H1 (cell line): ENCODE data around the gene KCNB1. TPM values are rescaled to one million over a fixed set of nuclear protein-coding genes. Genes with fewer than 3 reads are reported as not detected.
A peak's percentile ranks its signal among the peaks of the same experiment; 100 is the strongest.

Source experiments
- CTCF ChIA-PET: fragments of 300-600 bp; sonication (Branson Sonifier 250); formaldehyde crosslinking; loops from one replicate; lab custom pipeline; 2021; ENCODE audit not compliant: partially characterized antibody; lab: Charles Lee
- POLR2A ChIA-PET: fragments of 300-600 bp; sonication (Branson Sonifier 250); formaldehyde crosslinking; loops from one replicate; lab custom pipeline; 2021; ENCODE audit warnings: inconsistent platforms; ENCODE audit not compliant: partially characterized antibody; lab: Charles Lee
- DNase-seq, 2 experiments: peaks; one replicate each; pipeline versions ENCODE4 v3.0.0 to v3.0.0-alpha.2; 2010 to 2022; ENCODE audit warnings: low spot score in 2 of 2, low read depth in 1 of 2, mixed read lengths in 1 of 2
- FAIRE-seq: peaks from 2 replicates; lab custom pipeline; 2011; peaks lifted over from hg19 to GRCh38; lab: Jason Lieb, UNC
- H2AFZ ChIP-seq: 2 replicates; pipeline ENCODE4 v1.8.1; 2012; ENCODE audit warnings: low read length, inconsistent platforms
- H2AK5ac ChIP-seq: 2 replicates; pipeline ENCODE4 v1.6.1; 2013; ENCODE audit warnings: low read depth, low read length
- H2BK120ac ChIP-seq: replicated peaks from 2 replicates; pipeline ENCODE3; 2013; ENCODE audit warnings: low read depth, low read length, inconsistent platforms
- H2BK12ac ChIP-seq: 2 replicates; pipeline ENCODE4 v1.6.1; 2013; ENCODE audit warnings: low read depth, low read length
- H2BK15ac ChIP-seq: 2 replicates; pipeline ENCODE4 v1.6.1; 2013; ENCODE audit warnings: low read length
- H2BK20ac ChIP-seq: 2 replicates; pipeline ENCODE4 v1.6.1; 2013; ENCODE audit warnings: low read length
- H2BK5ac ChIP-seq: 2 replicates; pipeline ENCODE4 v1.6.1; 2013; ENCODE audit warnings: low read depth, low read length
- H3K14ac ChIP-seq: 2 replicates; pipeline ENCODE4 v1.6.1; 2013; ENCODE audit warnings: inconsistent platforms; ENCODE audit not compliant: insufficient read length
- H3K18ac ChIP-seq: 2 replicates; pipeline ENCODE4 v1.6.1; 2013; ENCODE audit warnings: low read length; ENCODE audit errors: extremely low read depth
- H3K23ac ChIP-seq: 2 replicates; pipeline ENCODE4 v1.6.1; 2013; ENCODE audit warnings: inconsistent platforms; ENCODE audit not compliant: insufficient read length
- H3K23me2 ChIP-seq: 2 replicates; pipeline ENCODE4 v1.6.1; 2013; ENCODE audit warnings: low read depth, low read length
- H3K27ac ChIP-seq: 2 replicates; pipeline ENCODE4 v1.6.1; 2011; ENCODE audit warnings: low read depth, low read length, inconsistent platforms
- H3K27me3 ChIP-seq, 4 experiments: replicated peaks in 1 of 4; 1 replicate in 1 of 4; 2 replicates in 3 of 4; pipeline versions ENCODE4 v1.6.1 to v1.8.1; 2011 to 2013; ENCODE audit warnings: low read length in 3 of 4, mild to moderate bottlenecking in 3 of 4, inconsistent platforms in 2 of 4, mixed read lengths in 2 of 4, moderate library complexity in 1 of 4; ENCODE audit not compliant: control insufficient read depth in 3 of 4, insufficient read depth in 3 of 4; ENCODE audit errors: extremely low read depth in 1 of 4
- H3K36me3 ChIP-seq, 4 experiments: 2 replicates each; pipeline versions ENCODE4 v1.6.1 to v1.8.1; 2011 to 2013; ENCODE audit warnings: mild to moderate bottlenecking in 4 of 4, low read length in 3 of 4, moderate library complexity in 2 of 4, control low read depth in 1 of 4, inconsistent platforms in 1 of 4; ENCODE audit not compliant: insufficient read depth in 4 of 4, control insufficient read depth in 2 of 4
- H3K4ac ChIP-seq: replicated peaks from 2 replicates; pipeline ENCODE3; 2013; ENCODE audit warnings: low read length, low read depth, mixed read lengths, inconsistent platforms; ENCODE audit not compliant: insufficient read length
- H3K4me1 ChIP-seq, 4 experiments: replicated peaks in 1 of 4; 1 replicate in 1 of 4; 2 replicates in 3 of 4; pipeline versions ENCODE4 v1.6.1 to v1.8.1; 2011 to 2013; ENCODE audit warnings: low read length in 3 of 4, inconsistent platforms in 2 of 4, mixed read lengths in 1 of 4; ENCODE audit not compliant: insufficient read depth in 4 of 4, control insufficient read depth in 3 of 4
- H3K4me2 ChIP-seq, 2 experiments: 2 replicates each; pipeline versions ENCODE4 v1.6.1 to v1.8.1; 2011 to 2013; ENCODE audit warnings: low read depth in 2 of 2, low read length in 2 of 2, control low read depth in 1 of 2, inconsistent platforms in 1 of 2, mild to moderate bottlenecking in 1 of 2; ENCODE audit not compliant: insufficient read depth in 1 of 2
- H3K4me3 ChIP-seq, 4 experiments: fragments of 200-600, 300-600 bp in 1 of 4; sonication (generic), shearing (Covaris generic), sonication (Bioruptor Twin) in 1 of 4; 2 replicates each; pipeline versions ENCODE4 v1.5.1 to v1.8.1; 2011 to 2016; ENCODE audit warnings: low read length in 4 of 4, low read depth in 3 of 4, control low read depth in 2 of 4, inconsistent platforms in 2 of 4, mild to moderate bottlenecking in 2 of 4, mixed read lengths in 1 of 4, moderate library complexity in 1 of 4; ENCODE audit not compliant: insufficient read depth in 2 of 4; ENCODE audit errors: extremely low read depth in 1 of 4
- H3K56ac ChIP-seq: replicated peaks from 2 replicates; pipeline ENCODE3; 2013; ENCODE audit warnings: low read depth, mild to moderate bottlenecking, mixed read lengths, low read length, inconsistent platforms; ENCODE audit not compliant: insufficient read length
- H3K79me1 ChIP-seq: 2 replicates; pipeline ENCODE4 v1.6.1; 2013; ENCODE audit warnings: low read depth, low read length, control low read depth
- H3K79me2 ChIP-seq, 2 experiments: 2 replicates each; pipeline versions ENCODE4 v1.6.1 to v1.8.1; 2012 to 2013; ENCODE audit warnings: low read length in 2 of 2, mild to moderate bottlenecking in 2 of 2, inconsistent platforms in 1 of 2; ENCODE audit not compliant: insufficient read depth in 2 of 2, control insufficient read depth in 1 of 2
- H3K9ac ChIP-seq, 4 experiments: replicated peaks in 1 of 4; 1 replicate in 1 of 4; 2 replicates in 3 of 4; pipeline versions ENCODE4 v1.6.1 to v1.8.1; 2011 to 2013; ENCODE audit warnings: low read depth in 3 of 4, low read length in 3 of 4, control low read depth in 2 of 4, mild to moderate bottlenecking in 2 of 4, moderate library complexity in 2 of 4, inconsistent platforms in 1 of 4; ENCODE audit errors: extremely low read depth in 1 of 4
- H3K9me3 ChIP-seq, 2 experiments: 2 replicates each; pipeline versions ENCODE4 v1.6.1 to v1.8.1; 2012 to 2013; ENCODE audit warnings: mild to moderate bottlenecking in 2 of 2, moderate library complexity in 2 of 2, control low read depth in 1 of 2, inconsistent platforms in 1 of 2, low read depth in 1 of 2, low read length in 1 of 2, mixed read lengths in 1 of 2; ENCODE audit not compliant: insufficient read depth in 2 of 2
- H4K20me1 ChIP-seq, 2 experiments: replicated peaks in 1 of 2; 2 replicates each; pipeline versions ENCODE3 to v1.8.1; 2011 to 2013; ENCODE audit warnings: inconsistent platforms in 2 of 2, low read length in 2 of 2, mild to moderate bottlenecking in 1 of 2; ENCODE audit not compliant: insufficient read depth in 2 of 2, control insufficient read depth in 1 of 2
- H4K5ac ChIP-seq: 2 replicates; pipeline ENCODE4 v1.6.1; 2013; ENCODE audit warnings: low read length, low read depth, mixed read lengths, inconsistent platforms; ENCODE audit not compliant: insufficient read length
- H4K8ac ChIP-seq: 2 replicates; pipeline ENCODE4 v1.8.0; 2013; ENCODE audit warnings: mild to moderate bottlenecking, moderate library complexity, low read length, inconsistent platforms; ENCODE audit not compliant: insufficient read depth; ENCODE audit errors: extremely low read depth
- H4K91ac ChIP-seq: replicated peaks from 2 replicates; pipeline ENCODE3; 2013; ENCODE audit warnings: low read length, mixed read lengths, inconsistent platforms; ENCODE audit not compliant: insufficient read length
- HDAC2 ChIP-seq, 2 experiments: fragments of 300-600 bp in 1 of 2; sonication (generic) in 1 of 2; IDR thresholded peaks; 2 replicates each; pipeline ENCODE4 v1.6.1; 2011 to 2012; ENCODE audit warnings: low read depth in 2 of 2, low read length in 2 of 2, mild to moderate bottlenecking in 2 of 2, moderate library complexity in 2 of 2, borderline replicate concordance in 1 of 2, inconsistent platforms in 1 of 2
- KDM1A ChIP-seq: fragments of 200-600, 300-600 bp; sonication (generic); IDR thresholded peaks from 2 replicates; pipeline ENCODE4 v1.7.1; 2016; ENCODE audit warnings: mild to moderate bottlenecking, low read length, borderline replicate concordance
- RFX5 ChIP-seq: IDR thresholded peaks from 2 replicates; pipeline ENCODE4 v1.6.1; 2011; ENCODE audit warnings: low read depth, low read length, improper control_type of control experiment, borderline replicate concordance
- SIX5 ChIP-seq: IDR thresholded peaks from 2 replicates; pipeline ENCODE4 v1.6.1; 2011; ENCODE audit warnings: mild to moderate bottlenecking, low read depth, low read length
- SP2 ChIP-seq: IDR thresholded peaks from 2 replicates; pipeline ENCODE4 v1.6.1; 2012; ENCODE audit warnings: mild to moderate bottlenecking, low read length, inconsistent platforms
- WGBS, 2 experiments: shearing (Covaris generic) in 1 of 2; methylation state at CpG; one replicate each; pipeline versions ENCODE4 v1.1.6 to v1.1.7; 2013 to 2015; ENCODE audit warnings: low lambda C conversion rate in 2 of 2, mixed read lengths in 2 of 2, inconsistent platforms in 1 of 2, low coverage in 1 of 2, missing lambda C conversion rate in 1 of 2; ENCODE audit not compliant: insufficient replicate concordance in 2 of 2, insufficient coverage in 1 of 2, insufficient read length in 1 of 2; ENCODE audit errors: extremely low coverage in 1 of 2, missing lambda C conversion rate in 1 of 2; 5-methylcytosine and 5-hydroxymethylcytosine counted together
- polyA plus RNA-seq, 7 experiments: library from polyadenylated mRNA; depleted of rRNA in 3 of 7; stranded (reverse) in 5 of 7; unstranded in 2 of 7; fragments of >200 nt in 5 of 7; fragments of 200-250 nt in 2 of 7; gene quantifications; 1 replicate in 5 of 7; 2 replicates in 1 of 7; 4 replicates in 1 of 7; pipeline versions ENCODE4 v1.2.1 to v1.2.3, GENCODE V29; 2011 to 2013; ENCODE audit warnings: missing spikeins in 2 of 7, mixed read lengths in 2 of 7
- total RNA-seq: library from RNA; stranded (reverse); fragmentation: NEBNext Ultra II Directional; extraction: Animal tissue kit (Norgen Biotek cat#: 25700); gene quantifications from 2 replicates; pipeline ENCODE4 v1.2.1, GENCODE V29; 2021

Gene KCNB1
- total and polyA plus RNA-seq, 2 of the 8 experiments (the other 6 are each of a cell fraction or from before 2014, with no cell fraction given), result 0.58 to 0.67 TPM

DNA sequence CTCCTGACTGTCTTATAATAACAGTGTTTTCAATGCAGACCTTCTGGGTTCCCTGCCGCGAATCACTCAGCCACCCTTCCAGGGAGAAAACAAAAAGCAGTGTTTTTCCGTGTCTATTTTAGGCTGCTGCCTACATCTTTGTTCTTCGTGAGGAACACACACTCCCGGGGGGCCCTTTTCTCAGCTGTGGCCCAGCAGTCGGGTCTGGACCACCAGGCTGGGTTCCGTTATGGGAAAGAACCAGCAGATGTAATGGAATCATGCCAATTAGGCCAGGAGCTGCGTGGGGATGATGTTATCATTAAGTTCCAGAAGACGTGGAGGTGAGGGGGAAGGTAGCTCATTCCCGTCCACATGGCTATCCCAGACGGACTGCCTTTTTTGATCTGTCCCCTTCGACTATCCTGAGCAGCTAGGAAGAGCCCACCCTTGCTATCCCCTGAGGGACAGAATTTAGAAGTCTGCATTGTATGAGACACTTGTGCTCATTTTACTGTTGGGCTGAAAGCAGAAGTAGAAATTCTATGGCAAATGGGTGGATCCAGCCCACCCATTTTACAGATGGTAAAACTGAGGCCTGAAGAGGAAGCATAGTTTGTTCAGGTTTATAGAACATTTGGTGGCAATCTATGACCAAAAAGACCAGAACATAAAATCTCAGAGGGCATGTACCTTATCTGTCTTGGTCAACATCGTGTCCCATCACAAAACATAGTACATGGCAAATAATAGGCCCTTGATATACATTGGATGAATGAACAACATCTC lies 54.5 kb downstream of the KCNB1 start:
- Histone ChIP-seq H2BK15ac (no peak overlapping the region), H4K91ac (no peak overlapping the region), H3K14ac (no peak overlapping the region), H3K4me2 (no peak overlapping the region), H3K18ac (no peak overlapping the region), H4K20me1 (peaks cover 0 to 2% of the 10 kb centered on the region in 2 experiments), H2BK12ac (no peak overlapping the region), H3K79me1 (no peaks in the 10 kb centered on the region), H3K27me3 (no peaks in the 10 kb centered on the region), H4K8ac (no peak overlapping the region), H3K9ac (no peak overlapping the region)
- POLR2A ChIA-PET, result no interaction called here
- TF ChIP-seq SP2 (no peak), SIX5 (no peak), KDM1A (peak; percentile 55; the same call in 1 of the 2 replicates), RFX5 (no peak), HDAC2 (IDR thresholded peaks at IDR 0.05; ENCODE audit: borderline replicate concordance in 1 of 2, low read depth in 2 of 2, low read length in 2 of 2) (no peak)
- TF ChIP-seq, all 59 proteins: peak for 1
- Histone ChIP-seq H2AK5ac (no peak overlapping the region), H3K4ac (no peak overlapping the region), H2AFZ (no peak overlapping the region), H3K23me2 (peaks cover 3% of the 10 kb centered on the region; the same call in 1 of the 2 replicates), H3K4me3 (no peak overlapping the region), H3K4me1 (no peaks in the 10 kb centered on the region), H2BK20ac (no peak overlapping the region), H2BK120ac (no peak overlapping the region), H3K23ac (no peak overlapping the region), H3K9me3 (no peaks in the 10 kb centered on the region), H3K27ac (no peak overlapping the region), H3K79me2 (no peaks in the 10 kb centered on the region), H3K56ac (no peak overlapping the region), H3K36me3 (no peaks in the 10 kb centered on the region), H2BK5ac (no peak overlapping the region), H4K5ac (no peak overlapping the region)
- CTCF ChIA-PET, result interaction anchor here (1.0 to 2.3 kb wide), 5 partner anchors 31 to 180 kb away, joined by 3 to 9 read pairs (median 4); no protein-coding TSS in a partner anchor
- no peak for DNase-seq
- 89% methylated on average over 13 of the region's 13 CpGs; no CpG with 5 or more reads in 1 of the 2 experiments for WGBS, 2 experiments
- no peak for FAIRE-seq
